ENCODE data around the gene ATP2C2.

The ATP2C2 gene

DNA sequence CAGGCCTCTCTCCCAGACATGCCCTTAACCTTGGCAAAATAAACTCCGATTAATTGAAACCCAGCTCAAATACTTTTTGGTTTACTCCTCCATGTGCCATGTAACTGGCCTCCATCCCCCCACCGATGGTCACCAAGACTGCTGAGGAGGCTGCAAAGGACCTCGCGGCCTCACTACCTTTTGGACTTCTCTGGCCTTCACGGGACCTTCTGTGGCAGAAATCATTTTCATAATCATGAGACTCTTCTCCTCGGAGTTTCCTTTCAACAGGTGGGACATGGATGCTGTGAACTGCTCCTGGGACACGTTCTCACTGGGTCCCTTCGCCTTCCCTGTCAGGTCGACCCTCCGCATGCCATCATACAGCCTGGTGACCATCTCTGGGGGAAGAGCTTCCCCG is 127.2 kb downstream of the ATP2C2 start:
- TF ChIP-seq, protein P1, sequence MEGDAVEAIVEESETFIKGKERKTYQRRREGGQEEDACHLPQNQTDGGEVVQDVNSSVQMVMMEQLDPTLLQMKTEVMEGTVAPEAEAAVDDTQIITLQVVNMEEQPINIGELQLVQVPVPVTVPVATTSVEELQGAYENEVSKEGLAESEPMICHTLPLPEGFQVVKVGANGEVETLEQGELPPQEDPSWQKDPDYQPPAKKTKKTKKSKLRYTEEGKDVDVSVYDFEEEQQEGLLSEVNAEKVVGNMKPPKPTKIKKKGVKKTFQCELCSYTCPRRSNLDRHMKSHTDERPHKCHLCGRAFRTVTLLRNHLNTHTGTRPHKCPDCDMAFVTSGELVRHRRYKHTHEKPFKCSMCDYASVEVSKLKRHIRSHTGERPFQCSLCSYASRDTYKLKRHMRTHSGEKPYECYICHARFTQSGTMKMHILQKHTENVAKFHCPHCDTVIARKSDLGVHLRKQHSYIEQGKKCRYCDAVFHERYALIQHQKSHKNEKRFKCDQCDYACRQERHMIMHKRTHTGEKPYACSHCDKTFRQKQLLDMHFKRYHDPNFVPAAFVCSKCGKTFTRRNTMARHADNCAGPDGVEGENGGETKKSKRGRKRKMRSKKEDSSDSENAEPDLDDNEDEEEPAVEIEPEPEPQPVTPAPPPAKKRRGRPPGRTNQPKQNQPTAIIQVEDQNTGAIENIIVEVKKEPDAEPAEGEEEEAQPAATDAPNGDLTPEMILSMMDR (IDR thresholded peaks at IDR 0.05; ENCODE audit: insufficient read depth, low read depth, low read length, missing control alignments): no peak
- no peak for DNase-seq (ENCODE audit: low read depth)
- H3K4me3 ChIP-seq (ENCODE audit: low read length): no peak overlapping the region

DNA sequence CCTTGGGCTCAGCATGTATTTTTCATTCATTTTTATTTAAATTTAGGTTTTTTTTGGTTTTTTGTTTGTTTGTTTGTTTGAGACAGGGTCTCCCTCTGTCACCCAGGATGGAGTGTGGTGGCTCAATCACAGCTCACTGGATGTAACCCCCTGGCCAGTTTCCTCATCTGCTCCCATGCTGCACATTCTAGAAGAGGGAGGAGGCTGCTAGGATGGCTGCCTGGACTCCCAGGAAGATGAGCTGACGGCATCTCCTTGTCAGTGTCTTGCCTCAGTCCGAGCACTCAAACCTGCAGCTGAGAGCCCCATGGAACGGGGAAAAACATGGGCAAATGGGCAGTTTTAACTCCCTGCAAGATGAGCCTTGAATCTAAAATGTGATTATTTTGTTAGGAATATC is 128.7 kb downstream of the ATP2C2 start:
- TF ChIP-seq, protein P1 (IDR thresholded peaks at IDR 0.05; ENCODE audit: insufficient read depth, low read depth, low read length, missing control alignments): no peak
- H3K4me3 ChIP-seq (ENCODE audit: low read length): no peak overlapping the region
- DNase-seq (ENCODE audit: low read depth): no peak

DNA sequence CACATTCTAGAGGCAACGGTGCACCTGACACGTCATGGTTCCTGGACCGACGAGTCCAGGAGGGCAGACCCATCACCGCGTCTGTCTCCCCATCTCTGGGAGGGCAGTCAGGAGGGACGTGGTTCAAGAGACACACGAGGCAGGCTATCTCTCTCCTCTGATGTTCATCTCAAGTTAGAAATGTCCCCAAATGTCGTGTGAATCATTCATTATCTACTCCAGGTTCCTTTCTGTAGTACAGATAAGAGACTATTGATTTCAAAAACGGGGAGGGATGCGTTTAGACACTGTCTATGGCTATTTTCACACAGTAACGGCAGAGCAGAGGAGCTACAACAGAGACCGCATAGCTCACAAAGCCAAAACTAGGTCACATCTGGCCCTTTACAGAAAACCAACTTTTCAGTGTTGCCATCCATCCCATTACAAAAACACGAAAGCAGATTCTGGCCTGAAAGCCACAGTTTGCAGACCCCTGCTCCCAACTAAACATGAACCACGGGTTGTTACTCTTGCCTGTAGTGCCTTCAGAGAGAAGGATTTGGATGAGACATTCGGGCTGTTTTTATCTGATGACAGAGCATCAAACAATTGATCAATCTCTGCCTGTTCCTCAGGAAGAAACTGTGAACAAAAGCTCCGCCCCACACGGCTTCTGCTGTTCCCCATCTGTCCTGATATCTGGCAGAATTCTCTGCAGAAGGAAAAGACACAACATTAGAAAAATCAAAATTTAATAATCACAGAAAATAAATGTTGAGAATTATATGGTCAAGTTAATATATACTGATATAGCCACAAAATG is 129.3 kb downstream of the ATP2C2 start:
- TF ChIP-seq, protein P1 (IDR thresholded peaks at IDR 0.05; ENCODE audit: insufficient read depth, low read depth, low read length, missing control alignments): no peak
- no peak for DNase-seq (ENCODE audit: low read depth)
- no peak overlapping the region for H3K4me3 ChIP-seq (ENCODE audit: low read length)

DNA sequence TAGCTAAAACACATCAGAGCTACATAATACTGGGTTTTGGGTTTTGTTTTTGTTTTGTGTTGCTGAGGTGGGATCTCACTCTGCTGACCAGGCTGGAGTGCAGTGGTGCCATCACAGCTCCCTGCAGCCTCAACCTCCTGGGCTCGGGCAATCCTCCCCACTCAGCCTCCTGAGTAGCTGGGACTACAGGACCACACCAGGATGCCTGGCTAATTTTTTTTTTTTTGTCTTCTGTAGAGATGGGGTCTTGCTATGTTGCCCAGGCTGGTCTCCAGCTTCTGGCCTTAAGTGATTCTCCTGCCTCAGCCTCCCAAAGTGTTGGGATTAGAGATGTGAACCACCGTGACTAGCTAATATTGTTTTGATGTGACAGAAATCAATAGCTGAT is 129.9 kb downstream of the ATP2C2 start:
- DNase-seq (ENCODE audit: low read depth): no peak
- H3K4me3 ChIP-seq (ENCODE audit: low read length): no peak overlapping the region
- TF ChIP-seq, protein P1 (IDR thresholded peaks at IDR 0.05; ENCODE audit: insufficient read depth, low read depth, low read length, missing control alignments): no peak

DNA sequence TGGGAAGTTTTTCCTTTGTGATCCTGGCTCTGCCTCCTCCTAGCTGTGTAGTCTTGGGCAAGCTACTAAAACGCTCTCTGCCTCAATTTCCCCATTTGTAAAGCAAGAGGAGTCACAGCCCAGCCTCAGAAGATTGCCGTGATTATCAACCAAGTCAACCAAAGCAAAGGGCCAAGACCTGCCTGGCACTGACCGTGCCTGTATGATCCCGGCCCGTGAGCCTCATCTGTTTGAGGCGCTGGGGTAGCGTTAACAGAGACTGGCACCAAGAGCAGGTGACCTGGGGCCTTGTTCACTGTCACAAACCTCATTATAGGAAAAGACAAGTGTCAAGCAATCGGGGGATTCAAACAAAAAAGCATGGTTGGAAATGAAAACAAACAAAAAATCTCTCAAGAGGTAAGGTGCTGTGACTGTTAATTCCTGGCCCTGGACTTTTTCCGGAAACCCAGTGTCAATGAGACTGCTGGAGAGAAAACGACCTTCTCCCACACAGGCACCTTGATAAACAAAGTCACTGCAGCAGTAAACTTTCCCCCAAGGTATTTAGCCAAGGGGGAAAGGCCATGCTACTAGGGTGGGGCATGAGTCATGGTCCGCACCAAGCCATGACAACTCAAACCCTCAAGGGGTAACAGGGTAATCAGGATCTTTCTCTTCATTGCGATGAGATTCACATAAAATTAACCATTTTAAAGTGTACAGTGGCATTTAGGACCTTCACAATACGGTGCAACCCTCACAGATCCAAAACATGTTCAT is 130.7 kb downstream of the ATP2C2 start:
- no peak overlapping the region for H3K4me3 ChIP-seq (ENCODE audit: low read length)
- TF ChIP-seq, protein P1 (IDR thresholded peaks at IDR 0.05; ENCODE audit: insufficient read depth, low read depth, low read length, missing control alignments): no peak
- DNase-seq (ENCODE audit: low read depth): no peak

DNA sequence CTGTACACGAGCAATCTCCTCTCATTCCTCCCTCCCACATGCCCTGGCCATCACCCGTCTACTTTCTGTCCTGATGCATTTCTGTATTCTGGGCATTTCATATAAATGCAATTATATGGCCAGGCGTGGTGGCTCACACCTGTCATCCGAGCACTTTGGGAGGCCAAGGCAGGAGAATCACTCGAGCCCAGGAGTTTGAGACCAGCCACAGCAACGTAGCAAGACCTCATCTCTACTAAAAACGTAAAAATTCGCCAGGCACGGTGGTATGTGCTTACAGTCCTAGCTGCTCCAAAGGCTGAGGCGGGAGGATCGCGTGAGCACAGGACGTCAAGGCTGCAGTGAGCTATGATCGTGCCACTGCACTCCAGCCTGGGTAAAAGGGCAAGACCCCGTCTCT is 131.3 kb downstream of the ATP2C2 start:
- TF ChIP-seq, protein P1 (IDR thresholded peaks at IDR 0.05; ENCODE audit: insufficient read depth, low read depth, low read length, missing control alignments): no peak
- no peak overlapping the region for H3K4me3 ChIP-seq (ENCODE audit: low read length)
- DNase-seq (ENCODE audit: low read depth): no peak

Data from epithelial cell of esophagus (primary cell).